NCI-H524 treated with DMSO at 0.1 percent for 48 hours (cell line): ENCODE results near the gene CMSS1.
A peak's percentile ranks its signal among the peaks of the same experiment; 100 is the strongest.

Experiments
- DNase-seq: peaks from one replicate; lab custom pipeline; 2025; lab: John Stamatoyannopoulos, UW

Gene CMSS1

GRCh38 chr3:100107221-100107814 lies 289.7 kb downstream of the CMSS1 start:
- no peak for DNase-seq

DNA sequence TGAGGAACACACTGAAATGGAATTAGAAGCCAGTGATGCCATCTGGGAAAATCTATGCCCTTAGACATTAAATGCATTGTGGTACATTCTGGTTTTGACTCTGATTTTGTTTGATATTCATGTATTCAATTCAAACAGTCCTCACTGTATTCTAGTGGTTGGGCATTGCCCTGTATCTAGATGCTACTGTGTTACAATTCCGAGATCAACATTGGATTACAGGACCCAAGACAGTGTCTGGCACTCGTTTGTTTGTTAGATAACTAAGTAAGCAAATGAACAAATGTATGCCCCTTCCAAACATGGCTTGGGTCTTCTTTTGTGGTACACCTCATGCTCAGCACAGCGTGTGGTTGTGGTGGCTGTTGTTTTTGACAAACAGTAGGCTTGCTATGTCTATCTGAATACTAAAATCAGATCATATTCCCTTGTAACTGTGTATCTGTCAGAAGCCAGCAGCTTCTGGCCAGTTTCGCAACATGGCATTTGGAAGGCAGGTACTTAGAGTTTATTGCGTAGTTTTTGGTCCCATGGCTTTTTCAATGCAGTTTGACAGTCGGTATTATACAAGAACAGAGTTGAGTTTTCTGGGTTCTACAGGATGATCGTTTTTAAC lies 290.9 kb downstream of the CMSS1 start:
- DNase-seq, result no peak

DNA sequence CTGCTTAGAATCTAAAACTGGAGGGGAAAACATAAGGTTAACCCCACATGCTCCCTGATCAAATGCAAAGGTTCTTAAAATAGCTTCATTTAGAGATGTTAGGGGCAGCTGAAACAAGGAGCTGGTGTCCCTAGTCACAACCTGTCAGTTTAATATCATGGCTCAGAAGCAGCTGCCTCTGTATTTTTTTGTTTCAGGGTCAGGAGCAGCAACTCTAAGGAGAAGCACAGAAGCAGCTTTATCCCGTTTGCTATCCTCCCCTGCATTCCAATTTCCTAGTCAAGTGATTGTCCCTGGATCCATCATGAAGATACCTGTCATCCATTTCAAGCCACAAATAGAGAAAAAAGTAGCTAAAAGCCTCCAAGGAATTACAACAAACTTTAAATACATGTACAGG lies 292.5 kb downstream of the CMSS1 start:
- DNase-seq, result no peak

DNA sequence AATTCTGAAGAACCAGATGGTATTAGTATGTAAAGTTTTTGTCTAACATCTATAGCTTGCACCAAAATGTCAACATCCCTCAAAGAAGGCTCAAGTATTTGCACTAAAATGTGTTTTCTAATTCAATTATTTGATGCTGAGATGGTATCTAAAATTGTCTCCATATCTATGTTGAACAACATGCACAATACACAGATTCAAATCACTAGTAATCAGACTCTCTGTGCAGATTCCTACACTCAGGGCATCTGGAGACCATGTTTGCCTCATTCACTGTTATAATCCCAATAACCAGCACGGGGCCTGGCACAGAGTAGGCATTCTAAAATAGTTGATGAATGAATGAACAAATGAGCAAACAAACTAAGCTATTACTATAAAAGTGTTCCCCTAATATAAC lies 294.1 kb downstream of the CMSS1 start:
- DNase-seq, result no peak

- DNase-seq, result no peak
Measured at GRCh38 chr3:100113723-100114412, 296.2 kb downstream of the CMSS1 start.

DNA sequence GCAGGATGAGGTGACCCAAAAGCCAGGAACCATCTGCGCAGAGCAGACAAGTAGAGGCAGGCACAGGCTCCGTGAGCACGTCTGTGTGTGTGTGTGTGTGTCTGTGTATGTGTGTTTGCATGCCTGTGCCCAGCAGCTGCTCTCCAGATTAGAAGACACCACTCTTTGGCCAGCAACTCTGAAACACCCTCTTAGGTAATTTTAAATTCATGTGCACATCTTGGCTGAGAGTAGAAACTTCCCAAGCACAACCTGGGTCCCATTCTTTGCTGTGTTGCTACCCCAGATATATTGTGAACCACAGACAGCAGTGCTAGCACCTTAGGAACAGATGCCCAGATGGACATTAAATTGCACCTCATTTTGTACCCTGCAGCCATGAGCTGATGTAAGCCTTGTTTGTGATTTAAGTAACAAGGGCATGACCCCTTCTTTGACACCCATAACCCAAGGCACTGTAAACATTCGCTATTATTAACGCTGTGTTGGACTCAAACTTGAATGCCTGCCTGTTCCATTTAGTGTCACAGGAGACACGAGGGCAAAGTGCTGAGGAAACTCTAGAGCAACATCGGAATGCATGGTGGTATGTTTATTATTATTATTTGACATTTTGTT lies 296.9 kb downstream of the CMSS1 start, which contains the start of gene FILIP1L:
TSS of gene FILIP1L (minus strand) at position 89 of the 618 bp plus-strand sequence.
- DNase-seq, result no peak

- no peak for DNase-seq
Measured at GRCh38 chr3:100117093-100117492, 299.4 kb downstream of the CMSS1 start.

GRCh38 chr3:100120012-100120411 lies 302.4 kb downstream of the CMSS1 start:
- DNase-seq, result peak; percentile 88

DNA sequence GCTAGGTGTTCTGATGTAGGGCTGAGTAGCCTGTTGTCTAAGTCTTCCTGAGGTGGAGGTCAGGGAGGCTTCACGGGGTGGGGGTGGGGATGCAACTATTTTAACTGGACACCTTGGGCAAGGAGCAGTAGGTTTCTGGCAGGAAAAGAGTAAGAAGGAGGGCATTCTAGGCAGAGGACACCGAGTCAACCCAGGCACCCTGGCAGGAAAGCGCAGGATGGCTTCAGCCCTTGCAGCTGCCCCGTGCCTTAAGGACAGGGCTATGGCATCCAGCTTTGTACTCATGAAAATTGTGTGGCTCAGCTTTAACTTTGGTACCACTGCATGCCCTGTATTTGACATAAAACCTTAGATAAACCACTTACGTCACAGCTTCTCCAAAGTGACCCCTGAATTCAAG lies 303.0 kb downstream of the CMSS1 start:
- DNase-seq, result no peak

DNA sequence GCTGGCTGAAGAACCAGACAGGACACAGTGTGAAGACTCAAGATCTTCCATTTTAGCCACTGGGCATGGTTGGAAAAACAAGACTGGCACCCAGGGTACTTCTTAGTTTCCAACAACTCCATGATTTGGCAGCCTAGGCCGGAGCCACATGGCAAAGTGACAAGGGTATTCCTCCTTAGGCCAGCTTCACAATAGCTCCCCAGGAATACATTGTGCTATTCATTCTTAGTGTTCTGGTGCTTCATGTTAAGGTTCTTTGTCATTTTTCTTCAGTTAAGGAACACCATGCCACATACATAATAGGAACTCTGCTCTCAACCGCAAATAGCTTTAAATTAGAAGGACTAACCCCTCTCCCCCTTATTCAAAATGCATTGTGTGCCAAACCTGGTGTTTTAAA lies 304.7 kb downstream of the CMSS1 start:
- no peak for DNase-seq

GRCh38 chr3:100123112-100123511 lies 305.4 kb downstream of the CMSS1 start:
- DNase-seq, result no peak

DNA sequence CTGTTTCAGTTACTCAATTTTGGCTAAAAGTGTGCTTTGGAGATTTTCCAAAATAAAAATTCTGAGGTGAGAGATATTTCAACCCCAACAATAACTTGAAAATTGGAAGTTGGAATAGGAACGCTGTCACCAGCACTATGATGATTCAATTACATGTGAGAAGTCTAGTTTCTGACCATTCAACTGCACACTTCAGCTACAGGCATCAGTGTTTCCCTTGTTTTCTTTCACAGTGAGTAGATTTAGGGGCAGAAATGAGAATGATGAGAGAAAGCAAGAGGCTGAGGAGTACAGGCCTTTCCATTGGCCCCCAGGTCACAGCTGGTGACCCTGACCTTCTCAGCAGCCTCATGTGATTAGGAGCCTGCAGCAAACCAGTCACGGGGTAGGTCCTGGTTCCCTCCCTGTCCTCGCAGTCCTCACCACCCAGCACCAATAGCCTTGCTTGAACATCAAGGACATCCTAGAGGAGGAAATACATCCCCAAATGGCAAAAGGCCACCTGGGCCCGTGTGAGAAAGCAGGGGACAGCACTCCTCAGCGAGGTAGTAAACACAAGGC lies 306.6 kb downstream of the CMSS1 start:
- DNase-seq, result no peak

GRCh38 chr3:100125161-100125938 lies 307.7 kb downstream of the CMSS1 start:
- no peak for DNase-seq

- no peak for DNase-seq
Measured at GRCh38 chr3:100127792-100128191, 310.1 kb downstream of the CMSS1 start.

- no peak for DNase-seq
Measured at GRCh38 chr3:100128565-100128964, 310.9 kb downstream of the CMSS1 start.

GRCh38 chr3:100129941-100130340 lies 312.3 kb downstream of the CMSS1 start:
- DNase-seq, result no peak

- DNase-seq, result no peak
Measured at GRCh38 chr3:100131241-100131640, 313.6 kb downstream of the CMSS1 start.

DNA sequence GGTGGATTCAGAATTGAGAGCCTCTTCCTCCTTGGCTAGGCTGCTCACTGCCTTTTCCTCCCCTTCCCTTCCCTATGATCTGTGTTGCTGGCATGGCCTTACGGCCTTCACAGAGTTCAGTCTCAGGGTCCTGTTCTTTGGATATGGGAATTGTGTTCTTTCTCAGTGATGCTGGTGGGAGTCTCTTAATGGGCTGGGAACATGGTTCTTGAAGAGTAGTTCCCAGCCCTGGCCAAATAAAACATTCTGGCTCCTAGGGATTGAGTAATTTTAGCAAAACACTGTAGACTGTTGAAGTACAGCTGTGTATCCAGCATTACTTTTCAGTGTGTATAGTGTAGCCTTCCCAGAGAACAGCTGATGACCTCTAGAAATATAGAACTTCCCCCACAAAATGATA lies 319.3 kb downstream of the CMSS1 start:
- no peak for DNase-seq

GRCh38 chr3:100140976-100141375 lies 323.3 kb downstream of the CMSS1 start:
- no peak for DNase-seq

DNA sequence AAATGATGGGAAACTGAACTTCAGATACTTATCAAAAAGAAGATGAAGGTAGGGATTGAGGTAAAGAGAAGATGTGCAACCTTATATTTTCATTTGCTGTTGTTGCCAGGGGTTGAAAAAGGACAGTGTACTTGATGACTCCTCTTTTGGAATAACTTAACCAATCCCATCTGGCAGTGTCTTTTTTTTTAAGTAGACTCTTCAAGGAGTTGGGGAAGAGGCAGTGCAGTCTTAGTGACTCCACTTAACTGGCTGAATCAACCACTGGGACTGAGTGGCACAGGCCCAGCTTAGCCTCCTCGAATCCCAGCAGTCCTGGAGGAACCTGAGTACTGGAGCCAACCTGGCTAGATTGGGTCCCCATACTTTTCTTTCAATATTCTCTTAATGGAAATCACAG lies 323.9 kb downstream of the CMSS1 start:
- peak; percentile 50 for DNase-seq

DNA sequence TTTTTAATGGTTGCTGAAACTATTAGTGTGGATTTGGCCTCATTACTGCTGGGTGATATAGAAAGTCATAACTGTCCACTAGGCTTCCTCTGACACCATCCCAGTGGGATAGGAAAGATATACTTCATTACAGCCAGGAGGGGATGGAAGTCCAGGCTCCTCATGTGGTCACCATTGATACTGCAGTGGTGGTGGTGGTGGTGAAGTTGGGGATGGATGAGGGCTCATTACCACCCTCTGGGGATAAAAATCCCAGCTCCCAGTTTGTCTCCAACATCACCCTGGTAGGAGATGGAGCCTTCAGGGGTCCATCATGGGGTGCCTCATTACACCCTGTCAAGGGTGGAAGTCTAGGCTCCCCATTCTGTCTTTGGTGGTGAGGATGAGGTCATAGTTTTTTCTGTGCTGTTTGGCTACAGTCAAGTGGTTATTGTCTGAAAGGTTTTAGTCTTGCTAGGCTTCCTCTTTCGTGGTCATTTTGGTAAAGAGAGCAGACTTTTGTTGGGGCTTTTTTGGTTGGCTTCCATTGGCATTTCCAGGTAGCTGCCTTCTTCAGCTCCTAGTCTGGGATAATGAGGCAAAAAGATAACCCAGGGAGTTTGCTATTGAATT lies 326.7 kb downstream of the CMSS1 start:
- DNase-seq, result no peak
